HepG2 (cell line): ENCODE data around the gene PDCL3. TPM values are rescaled to one million over a fixed set of nuclear protein-coding genes. Genes with fewer than 3 reads are reported as not detected.

Experiments used
- ATAC-seq: fragments of 200-7000 bp; cut with Tn5 transposase; 3 replicates; pipeline ENCODE4 v1.9.1; 2020; ENCODE audit warnings: mild to moderate bottlenecking, moderate library complexity
- BruUV-seq: library from RNA; stranded (reverse); fragments of 400-500 nt; replicated peaks from 2 replicates; lab custom pipeline; 2021; lab: Mats Ljungman, UMichigan
- CTCF ChIA-PET: fragments of 300-600 bp; formaldehyde crosslinking; extraction: SDS; loops from one replicate; lab custom pipeline; 2021; ENCODE audit warnings: low total read pairs, inconsistent platforms, low intra/inter-chr PET ratio; lab: Yijun Ruan, JAX
- POLR2A ChIA-PET: fragments of 350-600 bp; sonication (Branson Sonifier 250); formaldehyde crosslinking; loops from one replicate; lab custom pipeline; 2020; ENCODE audit warnings: antibody characterized with exemption, inconsistent platforms; lab: Yijun Ruan, JAX
- DNase-seq: peaks from one replicate; pipeline ENCODE4 v3.0.0-alpha.2; 2015; ENCODE audit warnings: low spot score
- FAIRE-seq: peaks from 3 replicates; lab custom pipeline; 2011; peaks lifted over from hg19 to GRCh38; lab: Jason Lieb, UNC
- H2AFZ ChIP-seq: one replicate; pipeline ENCODE4 v1.6.1; 2011; ENCODE audit warnings: low read length, inconsistent platforms
- H3K27ac ChIP-seq: fragments of 300-600 bp; 3 replicates; pipeline ENCODE4 v1.8.0; 2011; ENCODE audit warnings: mixed run types, mild to moderate bottlenecking, mixed read lengths, low read length, inconsistent platforms; ENCODE audit not compliant: insufficient read depth; ENCODE audit errors: extremely low read length
- H3K27me3 ChIP-seq, 2 experiments: fragments of 200-600 bp in 1 of 2; 2 replicates in 1 of 2; 3 replicates in 1 of 2; pipeline versions ENCODE4 v1.6.0 to v1.8.0; 2011; ENCODE audit warnings: low read length in 2 of 2, mild to moderate bottlenecking in 2 of 2, moderate library complexity in 2 of 2, inconsistent platforms in 1 of 2; ENCODE audit not compliant: insufficient read depth in 2 of 2, control insufficient read depth in 1 of 2
- H3K36me3 ChIP-seq, 2 experiments: fragments of 200-600 bp in 1 of 2; replicated peaks in 1 of 2; 2 replicates in 1 of 2; 3 replicates in 1 of 2; pipeline versions ENCODE4 v1.5.1 to v1.8.0; 2011; ENCODE audit warnings: low read length in 2 of 2, inconsistent platforms in 1 of 2; ENCODE audit not compliant: insufficient read depth in 2 of 2, control insufficient read depth in 1 of 2
- H3K4me1 ChIP-seq: 2 replicates; pipeline ENCODE4 v1.5.1; 2012; ENCODE audit warnings: low read length, inconsistent platforms; ENCODE audit not compliant: insufficient read depth
- H3K4me2 ChIP-seq: 2 replicates; pipeline ENCODE4 v1.6.0; 2011; ENCODE audit warnings: low read depth, low read length, inconsistent platforms
- H3K4me3 ChIP-seq, 3 experiments: fragments of 200-600 bp in 1 of 3; sonication (generic), shearing (Covaris generic) in 1 of 3; replicated peaks in 1 of 3; 2 replicates each; pipeline ENCODE4 v1.5.1; 2011 to 2016; ENCODE audit warnings: low read length in 3 of 3, inconsistent platforms in 2 of 3, low read depth in 2 of 3, mild to moderate bottlenecking in 2 of 3, control low read depth in 1 of 3, mixed read lengths in 1 of 3; ENCODE audit not compliant: insufficient read depth in 1 of 3
- H3K79me2 ChIP-seq: one replicate; pipeline ENCODE4 v1.6.1; 2011; ENCODE audit warnings: low read length, inconsistent platforms; ENCODE audit not compliant: insufficient read depth
- H3K9ac ChIP-seq: 2 replicates; pipeline ENCODE4 v1.6.0; 2011; ENCODE audit warnings: mild to moderate bottlenecking, low read depth, low read length, inconsistent platforms; ENCODE audit not compliant: insufficient read depth
- H3K9me3 ChIP-seq: 2 replicates; pipeline ENCODE4 v1.5.1; 2012; ENCODE audit warnings: mild to moderate bottlenecking, low read length
- H4K20me1 ChIP-seq: 2 replicates; pipeline ENCODE4 v1.6.0; 2011; ENCODE audit warnings: inconsistent platforms, mild to moderate bottlenecking, low read length, moderate library complexity; ENCODE audit not compliant: insufficient read depth
- ATF7 ChIP-seq, 2 experiments: fragments of 450-650 bp in 1 of 2; sonication (generic) in 1 of 2; formaldehyde crosslinking in 1 of 2; IDR thresholded peaks; 2 replicates each; pipeline versions ENCODE4 v1.4.0 to v1.6.1; 2016 to 2020; ENCODE audit warnings: antibody characterized with exemption in 1 of 2, mild to moderate bottlenecking in 1 of 2, missing genetic modification reagents in 1 of 2
- IRF2 ChIP-seq: IDR thresholded peaks from 2 replicates; pipeline ENCODE4 v1.6.1; 2018; ENCODE audit warnings: missing genetic modification reagents, missing compliant biosample characterization
- KDM1A ChIP-seq: IDR thresholded peaks from 2 replicates; pipeline ENCODE4 v1.6.1; 2016; ENCODE audit warnings: missing compliant biosample characterization
- PHF20 ChIP-seq: sonication (generic); formaldehyde crosslinking; IDR thresholded peaks from 2 replicates; pipeline ENCODE4 v1.5.0; 2020; ENCODE audit warnings: mild to moderate bottlenecking, missing genetic modification reagents
- RFX1 ChIP-seq: fragments of 450-650 bp; IDR thresholded peaks from 2 replicates; pipeline ENCODE4 v1.6.1; 2017
- SRSF1 ChIP-seq: fragments of 200-400 bp; formaldehyde crosslinking; optimal IDR thresholded peaks from 2 replicates; pipeline ENCODE3; 2017; ENCODE audit warnings: mild to moderate bottlenecking, low read depth, low read length, moderate library complexity
- STAG1 ChIP-seq: sonication (generic); formaldehyde crosslinking; IDR thresholded peaks from 2 replicates; pipeline ENCODE4 v1.4.0; 2020; ENCODE audit warnings: missing genetic modification reagents
- ZBTB7B ChIP-seq: sonication (generic); formaldehyde crosslinking; IDR thresholded peaks from 2 replicates; pipeline ENCODE4 v1.4.0; 2020; ENCODE audit warnings: missing genetic modification reagents
- ZMYM4 ChIP-seq: sonication (generic); formaldehyde crosslinking; IDR thresholded peaks from 2 replicates; pipeline ENCODE4 v1.8.1; 2023; ENCODE audit warnings: mild to moderate bottlenecking, missing genetic modification reagents
- ZNF18 ChIP-seq: sonication (generic); formaldehyde crosslinking; IDR thresholded peaks from 2 replicates; pipeline ENCODE4 v1.8.0; 2022; ENCODE audit warnings: mild to moderate bottlenecking, missing genetic modification reagents; ENCODE audit not compliant: insufficient replicate concordance
- ZNF782 ChIP-seq: sonication (generic); formaldehyde crosslinking; IDR thresholded peaks from 2 replicates; pipeline ENCODE4 v1.4.0; 2020; ENCODE audit warnings: missing genetic modification reagents, mild to moderate bottlenecking, borderline replicate concordance
- ZNF788 ChIP-seq: sonication (generic); formaldehyde crosslinking; IDR thresholded peaks from 2 replicates; pipeline ENCODE4 v1.5.0; 2020; ENCODE audit warnings: mild to moderate bottlenecking, missing genetic modification reagents, borderline replicate concordance
- ZSCAN29 ChIP-seq: sonication (generic); formaldehyde crosslinking; conservative IDR thresholded peaks from 2 replicates; pipeline ENCODE4 v1.4.0; 2020; ENCODE audit warnings: mild to moderate bottlenecking, missing genetic modification reagents
- WGBS: methylation state at CpG from one replicate; pipeline ENCODE4 v1.1.6; 2017; ENCODE audit warnings: low lambda C conversion rate; 5-methylcytosine and 5-hydroxymethylcytosine counted together
- in situ Hi-C: cut with HindIII; loops from 2 replicates; pipeline ENCODE4 v1.10.0; 2017; ENCODE audit warnings: low pct_unique_long_range_greater_than_20kb; ENCODE audit not compliant: extremely low pct_ligation_motif_present
- intact Hi-C: fragments of 100-400 bp; cut with micrococcal nuclease; formaldehyde crosslinking; loops from one replicate; pipeline ENCODE4 v1.10.0; 2022; ENCODE audit not compliant: unreplicated experiment
- polyA plus RNA-seq, 8 experiments: library from polyadenylated mRNA; depleted of rRNA in 3 of 8; stranded (reverse) in 7 of 8; unstranded in 1 of 8; fragments of >200 nt; fragmentation: Illumina TruSeq in 4 of 8; extraction: Trizol in 4 of 8; gene quantifications; 2 replicates each; pipeline versions ENCODE4 v1.2.1 to v1.2.3, GENCODE V29; 2011 to 2016; ENCODE audit warnings: low read depth in 4 of 8, missing spikeins in 1 of 8, mixed read lengths in 1 of 8; ENCODE audit not compliant: insufficient read depth in 1 of 8
- total RNA-seq, 5 experiments: library from RNA; depleted of rRNA; stranded (reverse); fragments of >200 nt; fragmentation: Illumina TruSeq; extraction: Trizol; gene quantifications; 2 replicates each; pipeline ENCODE4 v1.2.3, GENCODE V29; 2016; ENCODE audit warnings: low read depth in 1 of 5
- TF ChIP-seq, protein P1 (sequence below): sonication (generic); formaldehyde crosslinking; IDR thresholded peaks from 2 replicates; pipeline ENCODE4 v1.5.1; 2020; ENCODE audit warnings: mild to moderate bottlenecking, missing genetic modification reagents, moderate library complexity
- TF ChIP-seq, protein P2 (sequence below): sonication (generic); formaldehyde crosslinking; IDR thresholded peaks from 2 replicates; pipeline ENCODE4 v1.5.0; 2020; ENCODE audit warnings: mild to moderate bottlenecking, missing genetic modification reagents
- TF ChIP-seq, protein P3 (sequence below): sonication (generic); formaldehyde crosslinking; IDR thresholded peaks from 2 replicates; pipeline ENCODE4 v1.5.1; 2020; ENCODE audit warnings: missing genetic modification reagents, mild to moderate bottlenecking, borderline replicate concordance

Gene PDCL3
- total and polyA plus RNA-seq, 2 of the 13 experiments (the other 11 are each of a cell fraction or from before 2014, with no cell fraction given) = 14.4 to 24.4 TPM

- TF ChIP-seq ZNF782 (CRISPR knock-in tag) = no peak
- no peak for TF ChIP-seq ZBTB7B (CRISPR knock-in tag)
- no peak for TF ChIP-seq STAG1 (CRISPR knock-in tag)
- TF ChIP-seq ZNF18 = no peak
- TF ChIP-seq, protein P1, sequence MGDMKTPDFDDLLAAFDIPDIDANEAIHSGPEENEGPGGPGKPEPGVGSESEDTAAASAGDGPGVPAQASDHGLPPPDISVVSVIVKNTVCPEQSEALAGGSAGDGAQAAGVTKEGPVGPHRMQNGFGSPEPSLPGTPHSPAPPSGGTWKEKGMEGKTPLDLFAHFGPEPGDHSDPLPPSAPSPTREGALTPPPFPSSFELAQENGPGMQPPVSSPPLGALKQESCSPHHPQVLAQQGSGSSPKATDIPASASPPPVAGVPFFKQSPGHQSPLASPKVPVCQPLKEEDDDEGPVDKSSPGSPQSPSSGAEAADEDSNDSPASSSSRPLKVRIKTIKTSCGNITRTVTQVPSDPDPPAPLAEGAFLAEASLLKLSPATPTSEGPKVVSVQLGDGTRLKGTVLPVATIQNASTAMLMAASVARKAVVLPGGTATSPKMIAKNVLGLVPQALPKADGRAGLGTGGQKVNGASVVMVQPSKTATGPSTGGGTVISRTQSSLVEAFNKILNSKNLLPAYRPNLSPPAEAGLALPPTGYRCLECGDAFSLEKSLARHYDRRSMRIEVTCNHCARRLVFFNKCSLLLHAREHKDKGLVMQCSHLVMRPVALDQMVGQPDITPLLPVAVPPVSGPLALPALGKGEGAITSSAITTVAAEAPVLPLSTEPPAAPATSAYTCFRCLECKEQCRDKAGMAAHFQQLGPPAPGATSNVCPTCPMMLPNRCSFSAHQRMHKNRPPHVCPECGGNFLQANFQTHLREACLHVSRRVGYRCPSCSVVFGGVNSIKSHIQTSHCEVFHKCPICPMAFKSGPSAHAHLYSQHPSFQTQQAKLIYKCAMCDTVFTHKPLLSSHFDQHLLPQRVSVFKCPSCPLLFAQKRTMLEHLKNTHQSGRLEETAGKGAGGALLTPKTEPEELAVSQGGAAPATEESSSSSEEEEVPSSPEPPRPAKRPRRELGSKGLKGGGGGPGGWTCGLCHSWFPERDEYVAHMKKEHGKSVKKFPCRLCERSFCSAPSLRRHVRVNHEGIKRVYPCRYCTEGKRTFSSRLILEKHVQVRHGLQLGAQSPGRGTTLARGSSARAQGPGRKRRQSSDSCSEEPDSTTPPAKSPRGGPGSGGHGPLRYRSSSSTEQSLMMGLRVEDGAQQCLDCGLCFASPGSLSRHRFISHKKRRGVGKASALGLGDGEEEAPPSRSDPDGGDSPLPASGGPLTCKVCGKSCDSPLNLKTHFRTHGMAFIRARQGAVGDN (CRISPR knock-in tag) = no peak
- TF ChIP-seq RFX1 = no peak
- no peak for TF ChIP-seq ZSCAN29 (CRISPR knock-in tag)
- no peak for TF ChIP-seq PHF20 (CRISPR knock-in tag)
Measured at GRCh38 chr2:100537918-100538317, 24.9 kb upstream of the PDCL3 start (continued).

GRCh38 chr2:100539221-100539620, 23.6 kb upstream of the PDCL3 start:
- no peak for ATAC-seq
- no peak overlapping the region for H3K9ac ChIP-seq
- peaks cover 2 to 3% of the 10 kb centered on the region in 2 experiments; a peak in 2 of 5 replicates for H3K27me3 ChIP-seq
- FAIRE-seq = no peak
- CTCF ChIA-PET = no interaction called here
- BruUV-seq = no TSS peak
- 0% methylated on average over 1 of the region's 1 CpG for WGBS
- no peaks in the 10 kb centered on the region for H3K79me2 ChIP-seq
- H3K27ac ChIP-seq = no peak overlapping the region
- DNase-seq = no peak
- H3K36me3 ChIP-seq = no peaks in the 10 kb centered on the region
- in situ Hi-C loops (no loop called here), intact Hi-C loops (no loop called here)
- no peaks in the 10 kb centered on the region for H4K20me1 ChIP-seq
- no peaks in the 10 kb centered on the region for H3K9me3 ChIP-seq
- no peak overlapping the region for H2AFZ ChIP-seq
- H3K4me2 ChIP-seq = no peak overlapping the region
- H3K4me1 ChIP-seq = no peaks in the 10 kb centered on the region
- H3K4me3 ChIP-seq = no peak overlapping the region
- POLR2A ChIA-PET = no interaction called here
- TF ChIP-seq ATF7 (IDR thresholded peaks at IDR 0.05) = no peak
- no peak for TF ChIP-seq ATF7 (CRISPR knock-in tag; IDR thresholded peaks at IDR 0.05)
- TF ChIP-seq IRF2 (CRISPR knock-in tag) = no peak
- TF ChIP-seq, protein P2, sequence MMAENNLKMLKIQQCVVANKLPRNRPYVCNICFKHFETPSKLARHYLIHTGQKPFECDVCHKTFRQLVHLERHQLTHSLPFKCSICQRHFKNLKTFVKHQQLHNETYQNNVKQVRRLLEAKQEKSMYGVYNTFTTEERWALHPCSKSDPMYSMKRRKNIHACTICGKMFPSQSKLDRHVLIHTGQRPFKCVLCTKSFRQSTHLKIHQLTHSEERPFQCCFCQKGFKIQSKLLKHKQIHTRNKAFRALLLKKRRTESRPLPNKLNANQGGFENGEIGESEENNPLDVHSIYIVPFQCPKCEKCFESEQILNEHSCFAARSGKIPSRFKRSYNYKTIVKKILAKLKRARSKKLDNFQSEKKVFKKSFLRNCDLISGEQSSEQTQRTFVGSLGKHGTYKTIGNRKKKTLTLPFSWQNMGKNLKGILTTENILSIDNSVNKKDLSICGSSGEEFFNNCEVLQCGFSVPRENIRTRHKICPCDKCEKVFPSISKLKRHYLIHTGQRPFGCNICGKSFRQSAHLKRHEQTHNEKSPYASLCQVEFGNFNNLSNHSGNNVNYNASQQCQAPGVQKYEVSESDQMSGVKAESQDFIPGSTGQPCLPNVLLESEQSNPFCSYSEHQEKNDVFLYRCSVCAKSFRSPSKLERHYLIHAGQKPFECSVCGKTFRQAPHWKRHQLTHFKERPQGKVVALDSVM (CRISPR knock-in tag) = no peak
- no peak for TF ChIP-seq ZMYM4
- TF ChIP-seq ZNF788 (CRISPR knock-in tag) = no peak
- TF ChIP-seq KDM1A = no peak
- TF ChIP-seq, protein P3, sequence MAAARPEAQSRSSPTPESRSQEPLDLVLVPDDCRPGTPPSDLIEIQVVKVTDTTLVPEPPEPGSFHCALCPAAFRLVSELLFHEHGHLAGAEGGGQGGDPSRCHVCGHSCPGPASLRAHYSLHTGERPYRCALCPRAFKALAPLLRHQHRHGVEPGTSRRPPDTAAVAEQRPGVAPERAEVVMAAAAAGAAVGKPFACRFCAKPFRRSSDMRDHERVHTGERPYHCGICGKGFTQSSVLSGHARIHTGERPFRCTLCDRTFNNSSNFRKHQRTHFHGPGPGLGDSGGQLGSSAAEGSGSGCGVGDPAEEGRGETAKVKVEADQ = no peak
- TF ChIP-seq SRSF1 = no peak
